HG03342 (cell line): ENCODE data around the gene GOPC.
A peak's percentile ranks its signal among the peaks of the same experiment; 100 is the strongest.

Experiments
- ATAC-seq: cut with Tn5 transposase; IDR thresholded peaks from one replicate; pipeline ENCODE4 v1.9.1; 2021; ENCODE audit warnings: mild to moderate bottlenecking, moderate library complexity; ENCODE audit not compliant: unreplicated experiment

Gene GOPC

GRCh38 chr6:117550078-117550600, 52.2 kb downstream of the GOPC start:
- ATAC-seq = no peak

- ATAC-seq = no peak
Measured at GRCh38 chr6:117549611-117550010, 52.7 kb downstream of the GOPC start.

- ATAC-seq = peak; percentile 41
Measured at GRCh38 chr6:117548797-117549301, 53.5 kb downstream of the GOPC start.

- ATAC-seq = peak; percentile 37
Measured at GRCh38 chr6:117547688-117548621, 54.4 kb downstream of the GOPC start.

- no peak for ATAC-seq
Measured at GRCh38 chr6:117546674-117547073, 55.6 kb downstream of the GOPC start.

- no peak for ATAC-seq
Measured at GRCh38 chr6:117545161-117545595, 57.1 kb downstream of the GOPC start.

DNA sequence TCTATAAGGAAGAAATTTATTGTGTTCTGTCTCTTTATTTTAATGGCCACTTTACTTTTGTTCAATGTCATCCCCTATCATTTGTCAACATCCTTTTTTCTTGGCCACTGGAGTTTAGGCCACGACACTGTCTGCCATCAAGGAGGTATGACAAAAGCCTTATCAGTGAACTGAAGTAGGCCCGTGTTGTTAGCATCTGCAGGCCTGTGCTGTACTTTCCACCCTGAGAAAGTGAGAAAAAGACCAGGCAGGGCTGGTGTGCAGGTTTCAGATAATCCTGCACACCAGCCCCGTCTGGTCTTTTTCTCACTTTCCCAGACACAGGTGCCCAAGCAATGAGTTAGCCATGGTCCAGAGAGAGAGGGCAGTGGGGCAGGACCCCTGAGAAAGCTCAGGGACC, 57.6 kb downstream of the GOPC start:
- no peak for ATAC-seq

GRCh38 chr6:117542493-117542892, 59.8 kb downstream of the GOPC start:
- ATAC-seq = no peak

- ATAC-seq = no peak
Measured at GRCh38 chr6:117540670-117541069, 61.6 kb downstream of the GOPC start.

GRCh38 chr6:117538615-117539014, 63.7 kb downstream of the GOPC start:
- no peak for ATAC-seq

DNA sequence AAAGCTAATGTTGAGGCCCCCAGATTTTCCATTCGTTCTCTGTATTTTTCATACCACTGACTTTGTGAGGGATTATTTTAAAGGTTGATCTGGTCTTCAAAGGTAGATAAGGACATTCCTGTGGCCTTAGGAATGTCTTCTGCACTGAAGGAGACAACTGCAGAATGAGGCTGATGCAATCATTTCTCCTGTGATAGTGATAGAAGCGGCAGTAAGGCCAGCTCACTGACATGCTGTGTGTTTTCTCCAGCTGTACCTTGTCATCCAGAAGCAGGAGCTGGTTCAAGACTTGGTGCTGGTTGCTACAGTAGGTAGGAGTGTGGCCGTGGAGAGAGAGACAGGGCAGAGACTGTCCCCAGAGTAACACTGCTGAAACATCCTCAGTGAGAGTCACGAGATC, 66.0 kb downstream of the GOPC start:
- no peak for ATAC-seq

DNA sequence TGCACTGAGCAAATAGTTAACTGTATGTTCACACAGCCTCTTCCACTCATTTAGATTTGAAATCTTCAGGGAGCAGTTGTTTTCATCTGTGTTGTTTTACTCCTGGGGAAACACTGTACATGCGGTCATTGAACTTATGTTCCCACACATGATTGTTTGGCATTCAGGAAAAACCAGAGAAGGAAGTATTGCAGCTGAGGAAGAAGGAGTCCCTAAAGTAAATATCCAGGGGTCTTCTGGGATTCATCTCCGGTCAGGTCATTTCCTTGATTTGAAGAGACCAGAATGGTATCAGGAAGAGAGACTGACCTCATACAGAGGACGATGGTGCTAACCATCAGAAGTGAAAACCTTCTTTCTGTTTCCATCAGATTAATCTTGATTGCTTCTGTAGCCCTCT, 67.3 kb downstream of the GOPC start:
- ATAC-seq = no peak

GRCh38 chr6:117533775-117534174, 68.5 kb downstream of the GOPC start:
- ATAC-seq = no peak

- ATAC-seq = no peak
Measured at GRCh38 chr6:117531809-117532725, 70.2 kb downstream of the GOPC start.

DNA sequence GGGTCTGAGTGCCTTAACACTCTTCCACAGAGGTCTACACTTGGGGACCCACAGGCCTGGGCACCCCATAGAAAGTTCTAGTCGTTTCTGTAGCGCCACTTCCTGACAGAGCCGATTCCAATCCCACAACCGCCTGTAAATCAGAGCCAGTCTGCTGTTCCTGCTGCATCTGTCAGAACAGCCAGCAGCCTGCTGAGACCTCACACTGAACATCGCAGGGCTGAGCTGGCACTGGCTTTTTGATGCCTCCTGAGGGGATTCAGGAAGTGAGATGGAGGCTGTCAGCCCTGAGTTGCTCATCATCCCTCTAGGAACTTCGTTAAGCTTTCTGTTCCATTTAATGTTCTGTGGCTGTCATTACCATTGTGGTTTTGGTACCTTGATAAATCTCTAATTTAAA, 71.0 kb downstream of the GOPC start:
- no peak for ATAC-seq

GRCh38 chr6:117530467-117531242, 71.7 kb downstream of the GOPC start:
- ATAC-seq = no peak

GRCh38 chr6:117525607-117526006, 76.7 kb downstream of the GOPC start:
- ATAC-seq = no peak

DNA sequence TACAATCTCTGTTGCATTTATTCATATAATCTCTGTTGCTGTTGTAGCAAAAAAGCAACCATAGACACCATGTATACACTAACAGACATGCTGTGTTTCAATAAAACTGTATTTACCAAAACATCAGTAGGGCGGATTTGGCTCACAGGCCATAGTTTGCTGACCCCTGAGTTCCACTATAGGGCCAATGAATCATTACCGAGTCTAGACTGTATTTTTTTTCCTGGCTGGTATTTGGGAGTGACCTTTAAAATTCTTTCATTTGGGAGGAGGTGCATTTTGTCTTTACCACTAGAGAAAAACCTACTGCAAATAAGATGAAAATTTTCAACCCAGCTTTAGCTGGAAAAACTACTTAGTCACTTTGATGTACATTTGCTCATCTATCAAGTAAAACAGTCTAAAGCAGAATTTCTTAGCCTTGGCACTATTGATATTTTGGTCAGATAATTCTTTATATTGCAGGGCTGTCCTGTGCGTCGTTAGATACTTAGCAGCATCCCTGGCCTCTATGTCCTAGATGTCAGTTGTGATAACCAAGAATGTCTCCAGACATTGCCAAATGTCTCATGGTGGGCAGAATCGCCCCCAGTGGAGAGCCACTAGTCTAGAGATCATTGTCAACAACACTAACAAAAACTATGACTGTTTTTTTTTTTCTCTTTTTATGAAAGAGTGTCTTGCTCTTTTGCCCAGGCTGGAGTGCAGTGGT, 80.4 kb downstream of the GOPC start:
- no peak for ATAC-seq

DNA sequence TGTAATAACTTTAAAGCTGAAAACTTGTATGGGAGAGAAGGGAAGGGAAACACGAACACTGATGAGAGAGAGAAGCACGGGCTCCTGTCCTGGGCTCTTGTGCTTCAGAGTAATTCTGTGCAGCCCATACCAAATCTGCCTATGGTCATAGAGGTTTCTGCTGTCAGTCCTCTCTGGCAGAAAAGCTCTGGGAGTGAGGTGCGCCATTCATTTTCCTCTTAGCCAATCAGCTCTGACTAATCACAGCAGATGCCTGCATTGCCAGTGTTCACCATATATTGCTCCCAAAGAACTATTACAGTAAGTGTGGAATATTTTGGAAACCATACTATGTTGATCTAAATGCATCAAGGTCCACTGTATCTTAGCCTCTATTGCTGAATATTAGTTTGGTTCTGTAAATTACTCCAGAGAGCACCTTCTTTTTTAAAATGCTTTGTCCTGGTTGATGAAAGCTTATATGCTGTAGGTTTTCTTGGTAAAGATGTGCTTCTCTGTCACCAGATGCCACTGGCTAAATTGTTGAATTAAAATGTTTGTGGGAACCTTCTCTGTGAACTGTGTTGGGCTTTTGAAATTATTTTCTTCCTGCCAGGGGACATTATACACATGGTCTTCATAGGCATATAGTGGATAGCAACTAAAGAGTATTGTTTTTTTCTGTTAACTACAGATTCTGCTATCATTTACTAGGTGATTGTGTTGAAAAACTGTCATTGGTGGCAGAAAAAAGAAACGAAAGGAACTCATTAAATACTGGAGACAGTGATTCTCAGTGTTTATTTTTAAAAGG, 81.5 kb downstream of the GOPC start:
- no peak for ATAC-seq
